Measurements from ENCODE around the gene NBPF1.
A peak's percentile ranks its signal among the peaks of the same experiment; 100 is the strongest.
"Not testable (repeated sequence)": the region's sequence is repeated elsewhere in the genome, so short reads cannot be mapped to it uniquely, and the experiment has no call there.

NBPF1 gene

GRCh38 chr1:16614361-16615252 lies 1.2 kb upstream of the NBPF1 start:
- H3K27ac ChIP-seq = no peak overlapping the region
- TF ChIP-seq, protein P1, sequence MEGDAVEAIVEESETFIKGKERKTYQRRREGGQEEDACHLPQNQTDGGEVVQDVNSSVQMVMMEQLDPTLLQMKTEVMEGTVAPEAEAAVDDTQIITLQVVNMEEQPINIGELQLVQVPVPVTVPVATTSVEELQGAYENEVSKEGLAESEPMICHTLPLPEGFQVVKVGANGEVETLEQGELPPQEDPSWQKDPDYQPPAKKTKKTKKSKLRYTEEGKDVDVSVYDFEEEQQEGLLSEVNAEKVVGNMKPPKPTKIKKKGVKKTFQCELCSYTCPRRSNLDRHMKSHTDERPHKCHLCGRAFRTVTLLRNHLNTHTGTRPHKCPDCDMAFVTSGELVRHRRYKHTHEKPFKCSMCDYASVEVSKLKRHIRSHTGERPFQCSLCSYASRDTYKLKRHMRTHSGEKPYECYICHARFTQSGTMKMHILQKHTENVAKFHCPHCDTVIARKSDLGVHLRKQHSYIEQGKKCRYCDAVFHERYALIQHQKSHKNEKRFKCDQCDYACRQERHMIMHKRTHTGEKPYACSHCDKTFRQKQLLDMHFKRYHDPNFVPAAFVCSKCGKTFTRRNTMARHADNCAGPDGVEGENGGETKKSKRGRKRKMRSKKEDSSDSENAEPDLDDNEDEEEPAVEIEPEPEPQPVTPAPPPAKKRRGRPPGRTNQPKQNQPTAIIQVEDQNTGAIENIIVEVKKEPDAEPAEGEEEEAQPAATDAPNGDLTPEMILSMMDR (IDR thresholded peaks at IDR 0.05) = no peak
- H3K36me3 ChIP-seq = peaks cover 19% of the 10 kb centered on the region
- H3K4me1 ChIP-seq (ENCODE audit: control insufficient read depth in 1 of 2, insufficient read depth in 1 of 2, low read depth in 1 of 2, low read length in 1 of 2) = peaks cover 20 to 22% of the 10 kb centered on the region in 2 experiments
- no peak overlapping the region for H3K4me3 ChIP-seq (ENCODE audit: low read depth in 1 of 2, low read length in 1 of 2)
- H3K27me3 ChIP-seq = peaks cover 27% of the 10 kb centered on the region
- H3K9me3 ChIP-seq = no peaks in the 10 kb centered on the region

DNA sequence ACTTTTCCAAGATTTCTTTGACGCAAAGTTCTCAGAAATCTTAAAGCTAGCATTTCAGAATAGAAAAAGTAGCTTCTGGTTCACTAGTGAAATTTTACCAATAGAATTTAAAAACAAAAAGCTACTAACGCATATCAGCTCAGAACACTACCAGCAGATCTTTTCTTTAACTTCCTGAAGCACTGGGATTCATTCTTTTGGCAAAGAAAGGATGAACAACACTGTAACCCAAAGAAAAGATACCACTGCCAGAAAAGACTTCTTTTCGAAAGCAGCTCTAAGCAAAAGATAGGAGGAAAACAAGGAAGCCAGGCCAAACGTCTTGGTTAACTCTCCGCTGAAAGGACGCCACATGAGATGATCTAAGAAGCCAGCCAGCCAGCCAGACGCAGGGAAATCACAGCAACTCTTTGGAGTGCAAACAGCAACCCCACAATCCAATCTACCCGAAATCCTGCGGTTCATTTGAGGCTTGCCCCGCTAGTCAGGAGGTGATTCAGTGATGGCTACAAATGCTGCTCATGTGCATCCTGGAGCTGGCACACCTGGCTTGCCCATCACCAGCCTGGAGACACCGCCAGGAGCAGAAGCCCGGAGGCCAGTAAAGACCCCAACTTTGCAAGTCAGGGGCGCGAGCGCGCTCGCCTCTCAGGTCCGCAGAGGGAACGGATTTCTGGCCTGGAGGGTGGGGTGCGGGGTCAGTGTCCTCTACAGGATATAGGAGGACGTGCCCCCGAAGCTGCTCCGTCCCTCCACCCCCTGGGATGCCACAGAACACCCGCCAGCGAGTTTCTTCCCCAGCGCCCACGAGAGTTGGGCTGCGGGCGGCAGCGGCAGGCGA lies 812 bp downstream of the NBPF1 start:
- H3K4me1 ChIP-seq (ENCODE audit: control insufficient read depth in 1 of 2, insufficient read depth in 1 of 2, low read depth in 1 of 2, low read length in 1 of 2) = peaks cover 24 to 26% of the 10 kb centered on the region in 2 experiments
- peak overlapping the region; percentile 37 for H3K27ac ChIP-seq

GRCh38 chr1:16611981-16612331 lies 1.4 kb downstream of the NBPF1 start:
- H3K4me3 ChIP-seq (ENCODE audit: low read depth in 1 of 2, low read length in 1 of 2); H3K27ac ChIP-seq; H3K36me3 ChIP-seq; H3K9me3 ChIP-seq: not testable (repeated sequence)
- Histone ChIP-seq H3K27me3 (peaks cover 27% of the 10 kb centered on the region), H3K4me1 (ENCODE audit: control insufficient read depth in 1 of 2, insufficient read depth in 1 of 2, low read depth in 1 of 2, low read length in 1 of 2) (peaks cover 29 to 32% of the 10 kb centered on the region in 2 experiments)

More for the DNA sequence above, 812 bp downstream of the NBPF1 start:
- peaks cover 27% of the 10 kb centered on the region for H3K27me3 ChIP-seq
- peaks cover 6% of the 10 kb centered on the region for H3K36me3 ChIP-seq
- H3K9me3 ChIP-seq = no peaks in the 10 kb centered on the region
- TF ChIP-seq, protein P1 (IDR thresholded peaks at IDR 0.05) = no peak
- peak overlapping the region; percentile 71 to 79 for H3K4me3 ChIP-seq (ENCODE audit: low read depth in 1 of 2, low read length in 1 of 2)

GRCh38 chr1:16611164-16611563 lies 2.2 kb downstream of the NBPF1 start:
- not testable (repeated sequence) for H3K9me3 ChIP-seq; H3K36me3 ChIP-seq; H3K4me3 ChIP-seq (ENCODE audit: low read depth in 1 of 2, low read length in 1 of 2); H3K27ac ChIP-seq
- H3K27me3 ChIP-seq = peaks cover 27% of the 10 kb centered on the region
- peaks cover 29 to 32% of the 10 kb centered on the region in 2 experiments for H3K4me1 ChIP-seq (ENCODE audit: control insufficient read depth in 1 of 2, insufficient read depth in 1 of 2, low read depth in 1 of 2, low read length in 1 of 2)

GRCh38 chr1:16610553-16610952 lies 2.8 kb downstream of the NBPF1 start:
- H3K4me1 ChIP-seq (ENCODE audit: control insufficient read depth in 1 of 2, insufficient read depth in 1 of 2, low read depth in 1 of 2, low read length in 1 of 2) = peaks cover 29 to 32% of the 10 kb centered on the region in 2 experiments
- H3K27ac ChIP-seq; H3K36me3 ChIP-seq; H3K4me3 ChIP-seq (ENCODE audit: low read depth in 1 of 2, low read length in 1 of 2); H3K9me3 ChIP-seq: not testable (repeated sequence)
- peaks cover 27% of the 10 kb centered on the region for H3K27me3 ChIP-seq

GRCh38 chr1:16609761-16610160 lies 3.6 kb downstream of the NBPF1 start:
- not testable (repeated sequence) for H3K27ac ChIP-seq; H3K9me3 ChIP-seq; H3K4me3 ChIP-seq (ENCODE audit: low read depth in 1 of 2, low read length in 1 of 2); H3K36me3 ChIP-seq
- peaks cover 29 to 32% of the 10 kb centered on the region in 2 experiments for H3K4me1 ChIP-seq (ENCODE audit: control insufficient read depth in 1 of 2, insufficient read depth in 1 of 2, low read depth in 1 of 2, low read length in 1 of 2)
- H3K27me3 ChIP-seq = peaks cover 22% of the 10 kb centered on the region

DNA sequence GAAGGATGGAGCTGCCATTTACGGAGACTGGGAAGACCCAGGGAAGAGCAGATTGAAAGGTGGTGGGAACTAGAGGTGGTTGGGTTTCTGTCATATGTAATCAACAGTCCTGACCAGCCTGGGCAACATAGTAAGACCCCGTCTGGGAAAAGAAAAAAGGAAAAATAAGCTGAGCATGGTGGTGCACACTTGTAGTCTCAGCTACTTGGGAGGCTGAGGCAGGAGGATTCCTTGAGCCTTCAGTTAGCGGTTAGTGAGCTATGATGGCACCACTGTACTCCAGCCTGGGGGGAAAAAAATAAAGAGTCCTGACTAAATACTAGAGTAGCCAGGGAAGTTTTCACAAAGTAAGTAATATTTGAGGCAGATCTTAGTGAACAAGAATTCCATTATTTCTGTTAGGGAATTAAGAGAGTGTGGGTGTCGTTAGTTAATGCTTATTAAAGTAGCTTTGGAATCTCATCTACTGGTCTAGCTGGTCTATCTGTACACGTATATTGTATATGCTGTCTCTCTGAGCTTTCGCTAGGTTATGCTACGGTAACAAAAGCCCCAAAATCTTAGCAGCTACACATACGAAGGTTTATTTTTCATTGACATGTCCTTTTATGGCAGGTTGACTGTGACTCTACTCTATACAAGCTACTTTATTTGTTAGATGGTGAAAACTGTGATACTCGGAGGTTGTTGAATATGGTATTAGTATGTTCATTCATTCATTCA lies 4.4 kb downstream of the NBPF1 start:
- H3K4me3 ChIP-seq (ENCODE audit: low read depth in 1 of 2, low read length in 1 of 2) = no peak overlapping the region
- TF ChIP-seq, protein P1 (IDR thresholded peaks at IDR 0.05) = no peak
- peaks cover 26 to 28% of the 10 kb centered on the region in 2 experiments for H3K4me1 ChIP-seq (ENCODE audit: control insufficient read depth in 1 of 2, insufficient read depth in 1 of 2, low read depth in 1 of 2, low read length in 1 of 2)

GRCh38 chr1:16607853-16608815 lies 5.2 kb downstream of the NBPF1 start:
- not testable (repeated sequence) for H3K36me3 ChIP-seq; H3K9me3 ChIP-seq; H3K27me3 ChIP-seq; H3K4me3 ChIP-seq (ENCODE audit: low read depth in 1 of 2, low read length in 1 of 2); H3K27ac ChIP-seq
- peaks cover 20 to 21% of the 10 kb centered on the region in 2 experiments for H3K4me1 ChIP-seq (ENCODE audit: control insufficient read depth in 1 of 2, insufficient read depth in 1 of 2, low read depth in 1 of 2, low read length in 1 of 2)

More for the DNA sequence above, 4.4 kb downstream of the NBPF1 start:
- Histone ChIP-seq H3K9me3 (no peaks in the 10 kb centered on the region), H3K27me3 (peaks cover 14% of the 10 kb centered on the region), H3K36me3 (no peaks in the 10 kb centered on the region), H3K27ac (no peak overlapping the region)

Measured in neutrophil (primary cell).